GM12892 (cell line): Measurements from ENCODE around the gene SLC9A9.
A peak's percentile ranks its signal among the peaks of the same experiment; 100 is the strongest.
"Not testable (repeated sequence)": the region's sequence is repeated elsewhere in the genome, so short reads cannot be mapped to it uniquely, and the experiment has no call there.

ENCODE experiments used
- DNase-seq: peaks from one replicate; pipeline ENCODE4 v3.0.0; 2011; ENCODE audit not compliant: insufficient read length
- FAIRE-seq: peaks from 2 replicates; lab custom pipeline; 2011; peaks lifted over from hg19 to GRCh38; lab: Jason Lieb, UNC
- POLR2A ChIP-seq: IDR thresholded peaks from 2 replicates; pipeline ENCODE4 v1.6.1; 2011; ENCODE audit warnings: low read depth, low read length, control low read depth
- POLR2AphosphoS5 ChIP-seq: IDR thresholded peaks from 2 replicates; pipeline ENCODE4 v1.6.1; 2011; ENCODE audit warnings: low read depth, low read length, control low read depth
- TAF1 ChIP-seq: IDR thresholded peaks from 2 replicates; pipeline ENCODE4 v1.6.1; 2011; ENCODE audit warnings: low read depth, mild to moderate bottlenecking, control low read depth, low read length, borderline replicate concordance

Gene SLC9A9

DNA sequence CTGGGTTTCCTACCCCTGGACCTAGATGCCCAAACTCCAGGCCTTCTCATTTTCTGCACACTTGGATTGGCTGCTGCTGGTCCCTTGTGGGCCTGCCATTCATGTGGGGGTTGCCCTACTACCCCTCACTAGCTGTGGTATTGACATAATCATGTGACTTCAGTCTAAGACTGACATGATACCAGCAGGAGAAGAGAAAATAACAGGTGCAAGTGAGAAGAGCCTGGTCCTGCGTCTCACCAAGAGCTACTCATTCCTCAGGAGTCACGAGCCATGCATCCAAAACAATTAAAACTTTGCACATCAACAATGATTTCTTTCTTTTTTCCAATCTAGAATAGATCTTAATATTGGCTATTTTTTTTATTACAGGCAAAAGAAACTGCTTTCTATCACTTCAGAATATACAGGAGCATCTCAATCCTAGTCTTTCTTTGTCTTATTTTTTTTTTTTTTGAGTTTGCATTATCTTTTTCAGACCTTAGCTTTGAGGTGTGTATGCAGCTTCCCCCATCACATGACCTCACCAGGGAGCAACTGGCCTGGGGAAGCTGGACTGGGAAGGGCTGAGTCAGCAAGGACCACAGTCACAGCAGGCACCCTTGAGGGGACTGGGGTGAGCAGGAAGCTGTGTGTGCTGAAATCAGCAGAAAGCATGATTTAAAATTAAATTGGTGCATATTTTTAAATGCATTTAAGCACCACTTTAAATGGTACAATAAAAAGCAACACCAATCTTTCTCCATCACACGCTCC, 27.6 kb downstream of the SLC9A9 start:
- FAIRE-seq (no peak), DNase-seq (no peak)
- no peak for TF ChIP-seq TAF1
- no peak for TF ChIP-seq POLR2AphosphoS5
- TF ChIP-seq POLR2A: no peak

DNA sequence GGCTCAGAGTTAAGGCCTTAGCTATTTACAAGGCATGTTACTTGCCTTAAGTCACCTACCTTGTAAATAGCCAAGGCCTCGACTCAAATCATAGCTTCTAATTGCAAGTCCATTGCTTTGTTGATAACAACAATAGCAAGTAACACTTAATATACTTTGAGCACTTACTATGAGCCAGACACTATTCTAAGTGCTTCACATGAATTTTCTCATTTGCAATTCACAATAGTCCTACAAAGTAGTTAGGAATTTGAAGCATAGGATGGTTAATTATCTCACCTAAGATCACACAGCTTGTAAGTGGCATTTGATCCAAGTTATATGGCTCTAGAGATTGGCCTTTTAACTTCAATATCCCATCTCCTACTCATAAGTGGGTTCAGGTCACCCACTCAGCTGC, 28.4 kb downstream of the SLC9A9 start:
- FAIRE-seq (no peak), DNase-seq (no peak)
- TF ChIP-seq POLR2A (no peak), POLR2AphosphoS5 (no peak), TAF1 (no peak)

DNA sequence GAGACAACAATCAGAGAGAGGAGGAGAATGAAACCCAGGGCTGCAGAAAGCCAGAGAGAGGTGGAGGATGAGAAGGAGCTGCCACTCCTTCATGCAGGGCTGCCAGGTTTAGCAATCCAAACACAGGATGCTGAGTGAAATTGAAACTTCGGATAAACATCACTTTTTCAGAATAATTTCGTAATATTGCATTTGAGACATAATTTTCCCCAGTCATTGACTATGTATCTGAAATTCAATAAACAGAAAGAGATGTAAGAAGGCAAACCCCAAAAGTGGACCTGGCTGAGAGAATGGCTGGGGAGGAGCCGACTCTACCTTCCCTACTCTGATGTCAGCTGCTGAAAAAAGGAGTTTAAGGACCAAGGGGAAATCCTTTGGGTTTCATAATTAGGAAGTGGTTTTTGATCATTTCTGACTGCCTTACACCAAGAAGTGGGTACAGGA, 33.8 kb downstream of the SLC9A9 start:
- no peak for TF ChIP-seq POLR2AphosphoS5
- no peak for TF ChIP-seq TAF1
- no peak for TF ChIP-seq POLR2A
- FAIRE-seq (no peak), DNase-seq (no peak)

DNA sequence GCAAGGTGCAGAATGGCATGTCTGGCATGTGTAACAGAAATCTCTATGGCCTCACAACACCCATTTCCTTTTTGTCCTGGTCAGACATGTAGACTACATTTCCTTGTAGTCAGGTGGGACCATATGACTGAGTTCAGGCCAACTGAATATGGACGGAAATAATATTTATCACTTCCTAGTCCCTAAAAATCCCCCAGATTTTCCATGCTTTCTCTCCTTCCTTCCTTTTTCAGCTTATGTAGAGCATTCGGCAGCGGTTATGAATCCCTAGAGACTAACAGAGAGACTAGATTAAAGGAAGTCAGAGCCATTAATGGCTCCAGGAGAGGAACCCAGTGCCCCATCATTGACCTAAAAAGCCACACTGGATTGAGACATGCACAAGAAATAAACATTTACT, 35.8 kb downstream of the SLC9A9 start:
- no peak for DNase-seq
- peak; percentile 14 for FAIRE-seq
- TF ChIP-seq POLR2A: no peak
- TF ChIP-seq TAF1: no peak
- TF ChIP-seq POLR2AphosphoS5: no peak

DNA sequence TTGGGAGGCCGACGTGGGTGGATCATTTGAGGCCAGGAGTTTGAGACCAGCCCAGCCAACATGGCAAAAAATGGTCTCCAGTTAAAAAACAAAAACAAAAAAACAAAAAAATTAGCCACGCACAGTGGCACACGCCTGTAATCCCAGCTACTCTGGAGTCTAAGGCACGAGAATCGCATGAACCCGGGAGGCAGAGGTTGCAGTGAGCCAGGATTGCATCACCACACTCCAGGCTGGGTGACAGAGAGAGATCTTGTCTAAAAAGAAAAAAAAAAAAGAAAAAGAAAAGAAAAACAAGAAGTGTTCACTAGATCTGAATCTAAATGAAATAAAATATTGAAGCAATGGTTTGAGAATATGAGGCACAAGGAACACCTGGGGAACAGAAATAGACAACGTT, 36.7 kb downstream of the SLC9A9 start:
- TF ChIP-seq POLR2AphosphoS5 (no peak), POLR2A (no peak), TAF1 (no peak)
- FAIRE-seq (no peak), DNase-seq (no peak)

DNA sequence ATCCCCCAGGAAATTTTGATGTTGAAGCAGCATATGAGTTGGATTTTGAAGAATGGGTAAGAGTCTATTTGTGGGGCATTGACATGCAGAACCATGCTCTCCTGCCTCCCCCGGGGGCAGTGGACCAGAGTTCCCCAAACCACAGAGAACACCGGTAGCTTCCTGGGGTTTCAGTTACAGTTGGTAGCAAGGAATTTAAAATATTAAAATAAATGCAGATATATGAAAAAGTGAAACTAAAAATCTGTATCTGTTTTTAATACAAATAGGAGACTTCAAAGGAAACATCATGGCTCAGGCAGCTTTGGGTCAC, 37.4 kb downstream of the SLC9A9 start:
- TF ChIP-seq POLR2AphosphoS5 (no peak), POLR2A (no peak), TAF1 (no peak)
- FAIRE-seq (peak; percentile 5), DNase-seq (no peak)

DNA sequence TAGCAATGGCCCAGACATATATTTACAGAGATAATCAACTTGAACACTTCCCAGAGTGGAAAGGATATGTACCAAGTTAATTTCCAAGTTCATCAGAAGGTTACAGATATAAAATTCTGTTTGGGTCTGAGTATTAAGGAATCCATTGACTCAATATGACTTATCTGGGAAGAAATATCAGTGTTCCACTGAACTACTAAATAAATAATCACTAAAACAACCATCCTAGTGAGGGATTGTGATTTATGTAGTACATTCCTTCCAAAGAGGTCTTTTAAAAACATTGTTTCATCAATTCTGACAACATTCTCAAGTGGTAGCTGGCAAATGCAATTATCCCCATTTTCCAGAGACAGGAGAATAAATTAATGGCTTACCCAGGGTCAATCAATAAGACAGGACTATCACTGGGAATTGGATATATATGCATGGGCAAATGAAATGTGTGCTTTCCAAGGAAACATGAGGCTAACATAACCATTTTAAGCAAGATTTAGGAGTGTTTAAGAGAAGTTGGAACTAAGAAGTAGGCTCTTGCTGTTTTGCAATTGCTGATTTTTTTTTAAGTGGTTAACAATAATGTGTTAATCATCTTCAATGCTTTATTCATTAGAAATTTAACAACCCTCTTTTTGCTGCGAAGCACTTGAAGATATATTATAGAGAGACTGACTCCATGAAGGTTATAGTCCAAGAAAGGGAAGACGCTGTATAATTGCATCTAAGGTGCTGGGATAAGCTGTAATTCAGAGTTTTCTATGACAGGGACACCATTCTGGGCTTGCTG, 37.9 kb downstream of the SLC9A9 start:
- no peak for FAIRE-seq
- DNase-seq: no peak
- TF ChIP-seq POLR2A (no peak), POLR2AphosphoS5 (no peak), TAF1 (no peak)

DNA sequence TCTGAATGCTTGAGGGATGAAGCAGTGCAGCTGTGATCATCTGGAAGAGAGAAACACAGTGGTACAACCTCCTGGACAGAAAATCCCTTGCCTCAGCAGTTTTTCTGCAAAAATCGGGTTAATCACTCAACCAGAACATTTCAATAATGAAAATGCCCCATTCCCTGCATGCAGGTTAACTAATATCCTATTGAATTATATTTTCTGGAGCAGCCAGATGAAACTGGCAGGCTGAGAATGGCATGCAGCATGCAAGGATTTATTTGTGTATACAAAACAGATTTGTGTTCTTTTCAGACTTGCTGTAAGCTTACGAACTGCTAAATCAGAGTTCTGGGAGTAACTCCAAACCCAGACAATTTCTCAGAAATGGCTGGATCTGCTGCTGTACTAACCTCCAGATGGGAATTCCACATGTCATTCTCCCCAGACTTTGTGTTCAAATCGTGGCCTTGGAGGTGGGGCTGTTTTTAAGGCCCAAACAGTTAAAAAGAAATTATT, 39.1 kb downstream of the SLC9A9 start:
- FAIRE-seq (no peak), DNase-seq (no peak)
- no peak for TF ChIP-seq POLR2AphosphoS5
- no peak for TF ChIP-seq TAF1
- TF ChIP-seq POLR2A: no peak

DNA sequence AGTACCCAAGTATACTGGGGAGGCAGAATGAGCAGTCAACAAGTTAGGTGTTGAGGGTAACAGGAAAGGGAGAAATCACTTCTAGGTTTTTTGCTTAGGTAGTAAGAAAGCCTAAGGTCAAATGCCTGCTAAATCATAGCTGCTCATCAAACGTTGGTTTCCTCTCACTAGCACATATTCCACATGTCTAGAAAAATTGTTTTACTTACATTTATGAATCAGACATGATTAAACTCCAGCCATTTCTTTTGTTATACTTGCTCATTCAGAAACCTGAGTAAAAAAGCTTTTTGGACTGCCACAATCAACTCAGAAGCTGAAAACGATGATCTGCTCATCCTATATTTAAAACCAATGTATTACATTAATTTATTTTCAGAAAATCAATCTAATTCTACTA, 40.2 kb downstream of the SLC9A9 start:
- no peak for TF ChIP-seq POLR2A
- TF ChIP-seq POLR2AphosphoS5: no peak
- TF ChIP-seq TAF1: no peak
- no peak for DNase-seq
- FAIRE-seq: no peak

DNA sequence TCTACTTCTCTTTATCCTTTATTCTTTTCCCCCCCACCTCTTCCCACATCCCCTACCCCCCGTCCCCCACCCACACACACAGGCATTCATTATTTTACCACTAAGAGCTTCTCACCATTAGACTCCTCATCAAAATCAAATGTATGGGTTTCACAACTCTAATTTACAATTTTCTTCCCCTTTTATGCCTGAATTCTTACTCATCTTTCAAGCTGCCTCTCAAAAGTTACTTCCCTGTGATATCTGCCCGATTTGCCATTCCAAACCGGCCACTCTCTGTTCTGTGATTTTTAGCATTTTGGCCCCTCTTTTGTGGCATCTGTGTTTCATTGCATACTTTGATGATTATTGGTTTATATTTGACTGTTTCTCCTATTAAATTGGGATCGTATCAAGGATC, 42.2 kb downstream of the SLC9A9 start:
- no peak for DNase-seq
- TF ChIP-seq POLR2AphosphoS5 (no peak), POLR2A (no peak), TAF1 (no peak)
- FAIRE-seq: no peak

DNA sequence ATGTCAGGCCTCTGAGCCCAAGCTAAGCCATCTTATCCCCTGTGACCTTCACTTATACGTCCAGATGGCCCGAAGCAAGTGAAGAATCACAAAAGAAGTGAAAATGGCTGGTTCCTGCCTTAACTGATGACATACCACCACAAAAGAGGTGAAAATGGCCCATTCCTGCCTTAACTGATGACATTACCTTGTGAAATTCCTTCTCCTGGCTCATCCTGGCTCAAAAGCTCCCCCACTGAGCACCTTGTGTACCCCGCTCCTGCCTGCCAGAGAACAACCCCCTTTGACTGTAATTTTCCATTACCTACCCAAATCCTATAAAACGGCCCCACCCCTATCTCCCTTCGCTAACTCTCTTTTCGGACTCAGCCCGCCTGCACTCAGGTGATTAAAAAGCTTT, 42.8 kb downstream of the SLC9A9 start:
- not testable (repeated sequence) for FAIRE-seq, DNase-seq

DNA sequence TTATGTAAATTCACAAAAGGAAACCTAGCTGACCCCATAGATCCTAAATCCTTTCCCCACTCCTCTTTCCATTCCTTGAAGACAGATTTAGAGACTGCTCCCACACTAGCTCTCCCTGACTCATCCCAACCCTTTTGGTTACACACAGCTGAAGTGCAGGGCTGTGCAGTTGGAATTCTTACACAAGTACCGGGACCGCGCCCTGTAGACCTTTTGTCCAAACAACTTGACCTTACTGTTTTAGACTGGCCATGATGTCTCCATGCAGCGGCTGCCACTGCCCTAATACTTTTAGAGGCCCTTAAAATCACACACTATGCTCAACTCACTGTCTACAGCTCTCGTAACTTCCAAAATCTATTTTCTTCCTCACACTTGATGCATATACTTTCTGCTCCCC, 47.2 kb downstream of the SLC9A9 start:
- FAIRE-seq, DNase-seq: not testable (repeated sequence)

DNA sequence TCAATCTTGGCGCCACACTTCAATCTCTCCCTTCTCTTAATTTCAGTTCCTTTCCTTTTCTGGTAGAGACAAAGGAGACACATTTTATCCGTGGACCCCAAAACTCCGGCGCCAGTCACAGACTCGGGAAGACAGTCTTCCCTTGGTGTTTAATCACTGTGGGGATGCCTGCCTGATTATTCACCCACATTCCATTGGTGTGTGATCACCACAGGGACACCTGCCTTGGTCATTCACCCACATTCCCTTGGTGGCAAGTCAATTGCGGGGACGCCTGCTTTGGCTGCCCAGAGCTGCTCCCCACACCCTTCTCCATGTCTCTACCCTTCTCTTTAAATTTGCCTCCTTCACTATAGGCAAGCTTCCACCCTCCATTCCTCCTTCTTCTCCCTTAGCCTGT, 50.1 kb downstream of the SLC9A9 start:
- not testable (repeated sequence) for FAIRE-seq, DNase-seq
